Measurements from ENCODE around the gene AKAP6.

GRCh38 chr14:32381869-32382268 is 52.8 kb downstream of the AKAP6 start:
- TF ChIP-seq ZSCAN29 (IDR thresholded peaks at IDR 0.05) (no peak), E2F8 (IDR thresholded peaks at IDR 0.05; ENCODE audit: low read depth, partially characterized antibody) (no peak), SMAD1 (IDR thresholded peaks at IDR 0.05; ENCODE audit: low read depth, partially characterized antibody) (no peak), CREB1 (IDR thresholded peaks at IDR 0.05; ENCODE audit: low read depth) (no peak), NFXL1 (IDR thresholded peaks at IDR 0.05; ENCODE audit: borderline replicate concordance) (no peak), JUND (IDR thresholded peaks at IDR 0.05; ENCODE audit: low read depth, low read length) (no peak)
- TF ChIP-seq, protein P1, sequence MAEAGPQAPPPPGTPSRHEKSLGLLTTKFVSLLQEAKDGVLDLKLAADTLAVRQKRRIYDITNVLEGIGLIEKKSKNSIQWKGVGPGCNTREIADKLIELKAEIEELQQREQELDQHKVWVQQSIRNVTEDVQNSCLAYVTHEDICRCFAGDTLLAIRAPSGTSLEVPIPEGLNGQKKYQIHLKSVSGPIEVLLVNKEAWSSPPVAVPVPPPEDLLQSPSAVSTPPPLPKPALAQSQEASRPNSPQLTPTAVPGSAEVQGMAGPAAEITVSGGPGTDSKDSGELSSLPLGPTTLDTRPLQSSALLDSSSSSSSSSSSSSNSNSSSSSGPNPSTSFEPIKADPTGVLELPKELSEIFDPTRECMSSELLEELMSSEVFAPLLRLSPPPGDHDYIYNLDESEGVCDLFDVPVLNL (IDR thresholded peaks at IDR 0.05; ENCODE audit: low read depth, low read length) = no peak
- TF ChIP-seq, protein P2, sequence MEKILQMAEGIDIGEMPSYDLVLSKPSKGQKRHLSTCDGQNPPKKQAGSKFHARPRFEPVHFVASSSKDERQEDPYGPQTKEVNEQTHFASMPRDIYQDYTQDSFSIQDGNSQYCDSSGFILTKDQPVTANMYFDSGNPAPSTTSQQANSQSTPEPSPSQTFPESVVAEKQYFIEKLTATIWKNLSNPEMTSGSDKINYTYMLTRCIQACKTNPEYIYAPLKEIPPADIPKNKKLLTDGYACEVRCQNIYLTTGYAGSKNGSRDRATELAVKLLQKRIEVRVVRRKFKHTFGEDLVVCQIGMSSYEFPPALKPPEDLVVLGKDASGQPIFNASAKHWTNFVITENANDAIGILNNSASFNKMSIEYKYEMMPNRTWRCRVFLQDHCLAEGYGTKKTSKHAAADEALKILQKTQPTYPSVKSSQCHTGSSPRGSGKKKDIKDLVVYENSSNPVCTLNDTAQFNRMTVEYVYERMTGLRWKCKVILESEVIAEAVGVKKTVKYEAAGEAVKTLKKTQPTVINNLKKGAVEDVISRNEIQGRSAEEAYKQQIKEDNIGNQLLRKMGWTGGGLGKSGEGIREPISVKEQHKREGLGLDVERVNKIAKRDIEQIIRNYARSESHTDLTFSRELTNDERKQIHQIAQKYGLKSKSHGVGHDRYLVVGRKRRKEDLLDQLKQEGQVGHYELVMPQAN (conservative IDR thresholded peaks at IDR 0.05) = no peak
- TF ChIP-seq, protein P3, sequence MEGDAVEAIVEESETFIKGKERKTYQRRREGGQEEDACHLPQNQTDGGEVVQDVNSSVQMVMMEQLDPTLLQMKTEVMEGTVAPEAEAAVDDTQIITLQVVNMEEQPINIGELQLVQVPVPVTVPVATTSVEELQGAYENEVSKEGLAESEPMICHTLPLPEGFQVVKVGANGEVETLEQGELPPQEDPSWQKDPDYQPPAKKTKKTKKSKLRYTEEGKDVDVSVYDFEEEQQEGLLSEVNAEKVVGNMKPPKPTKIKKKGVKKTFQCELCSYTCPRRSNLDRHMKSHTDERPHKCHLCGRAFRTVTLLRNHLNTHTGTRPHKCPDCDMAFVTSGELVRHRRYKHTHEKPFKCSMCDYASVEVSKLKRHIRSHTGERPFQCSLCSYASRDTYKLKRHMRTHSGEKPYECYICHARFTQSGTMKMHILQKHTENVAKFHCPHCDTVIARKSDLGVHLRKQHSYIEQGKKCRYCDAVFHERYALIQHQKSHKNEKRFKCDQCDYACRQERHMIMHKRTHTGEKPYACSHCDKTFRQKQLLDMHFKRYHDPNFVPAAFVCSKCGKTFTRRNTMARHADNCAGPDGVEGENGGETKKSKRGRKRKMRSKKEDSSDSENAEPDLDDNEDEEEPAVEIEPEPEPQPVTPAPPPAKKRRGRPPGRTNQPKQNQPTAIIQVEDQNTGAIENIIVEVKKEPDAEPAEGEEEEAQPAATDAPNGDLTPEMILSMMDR (IDR thresholded peaks at IDR 0.05 in 2 of 3, conservative IDR thresholded peaks at IDR 0.05 in 1 of 3; ENCODE audit: control insufficient read depth in 2 of 3, extremely low read depth in 1 of 3, insufficient read depth in 1 of 3, low read depth in 3 of 3, low read length in 3 of 3) = no peak
